Activated T-cell treated with anti-CD3 and anti-CD28 coated beads for 4 hours (primary cell): Measurements from ENCODE around the gene EYA3.

Source experiments
- DNase-seq: peaks from one replicate; pipeline ENCODE4 v3.0.0-alpha.2; 2020

Gene EYA3

GRCh38 chr1:28112388-28113241 is 24.2 kb upstream of the EYA3 start:
- no peak for DNase-seq

DNA sequence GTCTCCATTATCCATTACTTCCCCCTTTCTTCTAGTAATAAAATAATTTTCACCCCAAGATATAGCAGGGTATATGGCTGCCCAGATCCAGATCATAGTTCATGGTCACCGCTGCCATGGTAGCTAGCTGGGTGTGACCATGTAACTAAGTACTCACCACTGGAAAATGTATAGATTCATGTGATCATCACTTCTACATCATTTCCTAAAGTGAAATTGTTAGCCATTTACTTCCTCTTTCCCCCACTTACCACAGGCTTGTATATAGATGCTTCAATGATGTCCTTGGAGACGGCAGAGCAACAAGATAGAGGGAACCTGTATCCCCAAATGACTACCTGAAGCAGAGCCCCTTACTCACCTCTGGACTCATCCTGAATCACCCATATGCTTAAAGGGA is 22.7 kb upstream of the EYA3 start:
- no peak for DNase-seq

- DNase-seq = no peak
Measured at GRCh38 chr1:28110555-28110954, 22.1 kb upstream of the EYA3 start.

GRCh38 chr1:28109639-28110038 is 21.2 kb upstream of the EYA3 start:
- DNase-seq = no peak

- DNase-seq = no peak
Measured at GRCh38 chr1:28108001-28108400, 19.6 kb upstream of the EYA3 start.

- no peak for DNase-seq
Measured at GRCh38 chr1:28104866-28105467, 16.6 kb upstream of the EYA3 start.

GRCh38 chr1:28102189-28102588 is 13.8 kb upstream of the EYA3 start:
- no peak for DNase-seq

- no peak for DNase-seq
Measured at GRCh38 chr1:28099050-28099769, 10.8 kb upstream of the EYA3 start.

DNA sequence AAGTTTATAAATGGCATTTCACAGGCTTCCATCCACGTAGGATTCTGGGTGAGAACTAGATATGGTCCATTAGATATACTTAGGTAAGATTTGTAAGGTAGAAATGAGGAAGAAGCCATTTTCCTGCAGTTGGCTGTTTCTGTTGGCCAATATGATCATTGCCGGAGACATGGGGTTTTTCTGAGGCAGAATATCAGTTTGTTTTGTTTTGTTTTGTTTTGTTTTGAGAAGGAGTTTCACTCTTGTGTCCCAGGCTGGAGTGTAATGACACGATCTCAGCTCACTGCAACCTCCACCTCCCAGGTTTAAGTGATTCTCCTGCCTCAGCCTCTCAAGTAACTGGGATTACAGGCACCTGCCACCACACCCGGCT is 8.7 kb upstream of the EYA3 start:
- no peak for DNase-seq

GRCh38 chr1:28096210-28097099 is 8.0 kb upstream of the EYA3 start:
- DNase-seq = no peak

- peak; percentile 78 for DNase-seq
Measured at GRCh38 chr1:28091043-28091781, 2.8 kb upstream of the EYA3 start.

DNA sequence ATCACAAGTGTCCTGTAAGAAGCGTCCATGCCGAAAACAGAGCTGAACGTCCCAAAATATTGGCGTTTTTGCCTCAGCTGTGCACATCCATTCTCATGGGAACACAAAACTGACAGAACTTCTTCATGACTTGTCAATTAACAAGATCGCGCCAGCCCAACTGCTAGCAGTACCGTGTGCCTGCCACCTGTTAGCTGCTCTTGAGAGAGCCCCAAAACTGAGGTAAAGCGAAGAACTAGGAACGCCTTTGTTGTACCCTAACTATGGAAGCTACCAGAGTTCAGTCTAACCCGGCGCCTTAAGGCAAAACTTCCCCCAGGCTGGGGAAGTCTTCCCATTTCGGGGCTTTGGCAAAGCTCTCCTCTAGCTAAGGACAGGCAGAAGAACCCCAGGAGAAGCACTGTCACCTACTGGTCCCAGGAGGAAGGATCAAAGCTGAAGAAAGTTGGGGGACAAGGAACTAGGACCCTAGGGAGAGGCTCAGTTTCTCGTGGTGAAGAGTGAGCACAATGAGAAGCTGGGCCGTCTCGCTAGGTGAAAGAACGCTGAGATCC is 719 bp downstream of the EYA3 start:
- DNase-seq = no peak

DNA sequence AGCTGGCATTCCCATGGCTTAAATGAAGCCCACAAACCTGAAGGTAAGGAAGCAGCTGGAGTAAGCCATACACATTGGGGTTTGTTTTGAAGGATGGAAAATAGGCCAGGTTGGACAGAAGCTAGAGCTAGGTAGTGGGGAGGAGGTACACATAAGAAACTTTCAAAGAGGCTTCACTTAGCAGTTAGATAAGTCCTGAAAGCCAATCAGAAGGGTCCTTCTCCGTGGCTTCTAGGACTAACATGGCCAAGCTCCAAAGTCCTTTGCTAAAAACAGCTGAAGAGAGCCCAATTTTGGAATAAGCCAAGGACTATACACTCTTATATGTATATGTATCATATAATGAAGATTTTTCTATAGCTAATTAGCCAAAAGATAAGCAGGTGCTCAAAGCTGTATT is 1.8 kb downstream of the EYA3 start:
- no peak for DNase-seq

DNA sequence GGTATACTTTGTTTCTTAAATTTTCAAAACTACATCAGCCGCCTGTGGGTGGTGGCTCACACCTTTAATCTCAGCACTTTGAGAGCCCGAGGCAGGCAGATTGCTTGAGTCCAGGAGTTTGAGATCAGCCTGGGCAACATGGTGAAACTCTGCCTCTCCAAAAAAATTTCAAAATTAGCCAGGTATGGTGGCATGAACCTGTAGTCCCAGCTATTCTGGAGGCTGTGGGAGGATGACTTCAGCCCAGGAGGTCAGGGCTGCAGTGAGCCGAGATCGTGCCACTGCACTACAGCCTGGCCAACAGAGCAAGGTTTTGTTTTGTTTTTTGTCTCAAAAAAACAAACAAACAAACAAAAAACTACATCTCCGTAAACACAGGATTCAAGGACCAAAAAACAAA is 3.3 kb downstream of the EYA3 start:
- no peak for DNase-seq

DNA sequence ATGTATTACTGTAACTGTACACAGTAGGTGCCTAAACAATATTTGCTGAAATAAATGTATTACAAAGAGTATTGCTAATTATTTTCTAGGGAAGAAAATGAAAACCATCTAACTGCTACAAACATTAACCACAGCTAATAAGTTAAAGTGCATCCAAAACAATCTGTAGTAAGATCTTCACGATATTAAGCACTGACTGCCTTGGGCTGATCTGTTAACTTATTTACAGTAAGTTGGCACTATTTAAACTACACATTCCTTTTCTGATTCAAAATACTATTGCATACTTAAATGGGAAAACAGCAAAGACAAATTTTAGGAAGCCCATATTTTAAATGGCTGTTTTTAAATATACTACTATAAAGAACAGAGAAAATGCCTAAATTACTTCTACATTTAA is 4.5 kb downstream of the EYA3 start:
- DNase-seq = no peak

- DNase-seq = no peak
Measured at GRCh38 chr1:28078680-28079626, 9.5 kb downstream of the EYA3 start.

DNA sequence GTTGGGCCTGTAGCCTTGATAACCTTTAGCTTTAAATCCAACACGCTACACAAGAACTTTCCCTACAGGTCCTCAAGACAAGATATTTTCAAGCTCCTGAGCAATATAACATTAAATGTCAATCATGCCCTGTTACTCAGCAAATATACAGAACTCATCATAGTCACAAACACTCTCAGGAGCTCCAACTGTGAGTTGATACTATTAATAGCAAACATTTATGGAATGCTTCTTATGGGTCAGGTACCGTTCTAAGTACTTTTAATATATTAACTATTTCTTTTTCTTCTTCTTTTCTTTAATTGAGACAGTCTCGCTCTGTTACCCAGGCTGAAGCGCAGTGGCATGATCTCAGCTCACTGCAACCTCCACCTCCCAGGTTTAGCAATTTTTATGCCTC is 10.1 kb downstream of the EYA3 start:
- no peak for DNase-seq

- DNase-seq = no peak
Measured at GRCh38 chr1:28074892-28075511, 13.4 kb downstream of the EYA3 start.

- DNase-seq = no peak
Measured at GRCh38 chr1:28073867-28074266, 14.5 kb downstream of the EYA3 start.

DNA sequence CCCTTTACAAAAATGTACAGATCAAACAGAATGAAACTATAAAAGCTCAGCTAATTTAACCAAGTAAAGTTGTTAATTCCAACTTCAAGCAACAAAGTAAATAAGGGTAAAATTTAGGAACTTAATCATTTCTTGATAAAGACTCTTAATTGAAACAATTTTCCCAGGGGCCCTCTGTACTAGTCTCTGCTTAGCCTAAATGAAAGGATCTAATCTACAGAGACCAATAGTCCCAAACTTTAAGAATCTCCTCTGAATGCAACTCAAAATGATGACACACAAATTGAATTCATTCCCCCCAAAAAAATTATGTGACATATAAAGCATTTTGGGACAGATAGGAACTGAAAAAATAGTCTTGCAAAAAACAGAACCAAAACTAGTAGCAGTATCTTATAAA is 16.6 kb downstream of the EYA3 start:
- DNase-seq = no peak
